Chondrocyte (in vitro differentiated cells): ENCODE measurements around the gene EN2. TPM values are rescaled to one million over a fixed set of nuclear protein-coding genes. Genes with fewer than 3 reads are reported as not detected.

Source experiments
- DNase-seq: peaks from one replicate; pipeline ENCODE4 v3.0.0; 2021; ENCODE audit warnings: mixed read lengths, low spot score
- H3K27ac Mint-ChIP-seq: one replicate; pipeline ENCODE4 v1.8.0; 2021; ENCODE audit warnings: mild to moderate bottlenecking, moderate library complexity, mixed read lengths; ENCODE audit not compliant: unreplicated experiment
- H3K27me3 Mint-ChIP-seq: 2 replicates; pipeline ENCODE4 v1.8.0; 2021; ENCODE audit warnings: low read depth, mixed read lengths
- H3K36me3 Mint-ChIP-seq: 2 replicates; pipeline ENCODE4 v1.8.0; 2021; ENCODE audit warnings: low read depth, mixed read lengths
- H3K4me1 Mint-ChIP-seq: 2 replicates; pipeline ENCODE4 v1.8.0; 2021; ENCODE audit warnings: low read depth, mild to moderate bottlenecking, mixed read lengths
- H3K4me3 Mint-ChIP-seq: one replicate; pipeline ENCODE4 v1.8.0; 2021; ENCODE audit warnings: mild to moderate bottlenecking, moderate library complexity, mixed read lengths; ENCODE audit not compliant: unreplicated experiment
- H3K9me3 Mint-ChIP-seq: 2 replicates; pipeline ENCODE4 v1.8.0; 2021; ENCODE audit warnings: low read depth, mixed read lengths
- total RNA-seq: library from RNA; stranded (reverse); gene quantifications from 3 replicates; pipeline ENCODE4 v1.2.1, GENCODE V29; 2021
- TF ChIP-seq, protein P1 (sequence below): fragments of 200-600 bp; sonication (generic); IDR thresholded peaks from 2 replicates; pipeline ENCODE4 v1.5.0; 2021; ENCODE audit warnings: antibody characterized with exemption, mild to moderate bottlenecking, moderate library complexity

Gene EN2
- total RNA-seq, 1 donor from 2014 or later: 0.15 TPM

DNA sequence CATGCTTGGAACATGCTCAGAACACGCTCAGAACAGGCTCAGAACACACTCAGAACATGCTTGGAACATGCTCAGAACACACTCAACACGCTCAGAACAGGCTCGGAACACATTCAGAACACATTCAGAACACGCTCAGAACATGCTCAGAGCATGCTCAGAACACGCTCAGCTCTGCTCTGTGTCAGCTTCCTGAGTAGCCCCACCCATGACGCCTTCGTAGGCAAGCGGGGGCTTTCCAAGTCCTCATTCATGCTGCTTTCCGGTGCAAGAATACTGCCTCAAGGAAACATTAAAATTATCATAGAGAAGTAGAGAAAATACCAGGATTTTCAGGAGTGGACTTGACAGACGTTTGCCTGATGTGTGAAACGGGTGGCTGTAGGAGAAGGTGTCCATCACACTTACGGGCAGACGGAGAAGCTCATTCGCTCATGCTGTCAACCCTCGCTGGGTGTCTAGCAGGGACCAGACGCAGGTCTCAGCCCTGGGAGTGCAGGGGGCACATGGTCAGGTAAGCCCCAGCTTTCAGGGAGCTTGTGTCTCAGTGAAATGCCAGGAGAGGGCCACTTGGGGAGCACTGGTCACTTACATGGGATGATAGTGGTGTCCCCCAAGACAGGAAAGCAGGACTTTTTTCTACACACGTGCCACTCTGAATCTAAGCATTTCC is 24.7 kb downstream of the EN2 start:
- no peak for DNase-seq
- Mint-ChIP-seq H3K4me3 (no peak overlapping the region), H3K9me3 (no peaks in the 10 kb centered on the region), H3K4me1 (no peaks in the 10 kb centered on the region), H3K36me3 (no peaks in the 10 kb centered on the region), H3K27ac (no peak overlapping the region), H3K27me3 (peaks cover 57% of the 10 kb centered on the region)
- TF ChIP-seq, protein P1, sequence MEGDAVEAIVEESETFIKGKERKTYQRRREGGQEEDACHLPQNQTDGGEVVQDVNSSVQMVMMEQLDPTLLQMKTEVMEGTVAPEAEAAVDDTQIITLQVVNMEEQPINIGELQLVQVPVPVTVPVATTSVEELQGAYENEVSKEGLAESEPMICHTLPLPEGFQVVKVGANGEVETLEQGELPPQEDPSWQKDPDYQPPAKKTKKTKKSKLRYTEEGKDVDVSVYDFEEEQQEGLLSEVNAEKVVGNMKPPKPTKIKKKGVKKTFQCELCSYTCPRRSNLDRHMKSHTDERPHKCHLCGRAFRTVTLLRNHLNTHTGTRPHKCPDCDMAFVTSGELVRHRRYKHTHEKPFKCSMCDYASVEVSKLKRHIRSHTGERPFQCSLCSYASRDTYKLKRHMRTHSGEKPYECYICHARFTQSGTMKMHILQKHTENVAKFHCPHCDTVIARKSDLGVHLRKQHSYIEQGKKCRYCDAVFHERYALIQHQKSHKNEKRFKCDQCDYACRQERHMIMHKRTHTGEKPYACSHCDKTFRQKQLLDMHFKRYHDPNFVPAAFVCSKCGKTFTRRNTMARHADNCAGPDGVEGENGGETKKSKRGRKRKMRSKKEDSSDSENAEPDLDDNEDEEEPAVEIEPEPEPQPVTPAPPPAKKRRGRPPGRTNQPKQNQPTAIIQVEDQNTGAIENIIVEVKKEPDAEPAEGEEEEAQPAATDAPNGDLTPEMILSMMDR: no peak

DNA sequence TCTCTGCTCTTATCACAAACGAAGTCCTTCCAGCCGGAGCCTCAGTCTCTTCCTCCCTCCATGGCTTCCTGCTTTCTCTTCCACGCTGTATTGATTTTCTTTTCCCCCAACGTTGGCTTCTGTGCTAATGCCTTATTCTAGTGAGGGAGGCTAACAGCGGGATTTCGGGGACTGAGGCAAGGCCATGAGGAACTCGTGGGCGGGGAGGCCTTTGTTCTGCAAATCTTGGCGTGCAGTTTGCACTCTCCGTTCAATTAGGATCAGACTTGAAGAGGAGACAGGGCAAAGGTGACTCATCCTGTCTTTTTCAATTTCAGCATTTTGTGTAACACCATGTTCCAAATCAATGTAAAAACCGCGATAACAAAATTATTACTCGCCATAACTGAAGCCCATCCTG is 25.3 kb downstream of the EN2 start:
- H3K27ac Mint-ChIP-seq: no peak overlapping the region
- no peaks in the 10 kb centered on the region for H3K36me3 Mint-ChIP-seq
- H3K4me1 Mint-ChIP-seq: no peaks in the 10 kb centered on the region
- no peak for DNase-seq
- H3K9me3 Mint-ChIP-seq: no peaks in the 10 kb centered on the region
- no peak overlapping the region for H3K4me3 Mint-ChIP-seq
- H3K27me3 Mint-ChIP-seq: peaks cover 57% of the 10 kb centered on the region
- TF ChIP-seq, protein P1: no peak

DNA sequence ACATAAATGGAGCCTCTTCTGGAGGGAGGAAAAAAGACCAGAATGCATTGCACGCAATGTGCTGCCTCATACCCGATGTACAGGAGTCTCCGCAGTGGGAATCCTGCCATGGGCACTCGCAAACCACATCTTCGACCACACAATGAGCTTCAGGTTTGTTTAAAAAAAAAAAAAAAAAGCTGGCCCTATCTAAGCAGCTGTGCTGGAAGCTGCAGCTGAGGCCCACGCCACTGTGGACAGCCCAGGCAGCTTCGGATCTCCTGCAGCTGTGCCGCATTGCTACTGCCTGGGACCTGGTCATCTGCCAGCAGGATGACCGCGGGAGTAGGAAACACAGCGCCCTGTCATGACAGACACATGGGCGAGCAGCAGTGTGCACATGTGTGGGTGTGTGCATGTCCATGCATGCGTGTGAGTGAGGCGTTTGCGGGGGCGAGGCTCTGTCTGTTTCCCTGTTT is 26.0 kb downstream of the EN2 start:
- no peaks in the 10 kb centered on the region for H3K4me1 Mint-ChIP-seq
- TF ChIP-seq, protein P1: no peak
- H3K27ac Mint-ChIP-seq: no peak overlapping the region
- no peaks in the 10 kb centered on the region for H3K9me3 Mint-ChIP-seq
- no peak for DNase-seq
- peaks cover 57% of the 10 kb centered on the region for H3K27me3 Mint-ChIP-seq
- no peaks in the 10 kb centered on the region for H3K36me3 Mint-ChIP-seq
- no peak overlapping the region for H3K4me3 Mint-ChIP-seq

DNA sequence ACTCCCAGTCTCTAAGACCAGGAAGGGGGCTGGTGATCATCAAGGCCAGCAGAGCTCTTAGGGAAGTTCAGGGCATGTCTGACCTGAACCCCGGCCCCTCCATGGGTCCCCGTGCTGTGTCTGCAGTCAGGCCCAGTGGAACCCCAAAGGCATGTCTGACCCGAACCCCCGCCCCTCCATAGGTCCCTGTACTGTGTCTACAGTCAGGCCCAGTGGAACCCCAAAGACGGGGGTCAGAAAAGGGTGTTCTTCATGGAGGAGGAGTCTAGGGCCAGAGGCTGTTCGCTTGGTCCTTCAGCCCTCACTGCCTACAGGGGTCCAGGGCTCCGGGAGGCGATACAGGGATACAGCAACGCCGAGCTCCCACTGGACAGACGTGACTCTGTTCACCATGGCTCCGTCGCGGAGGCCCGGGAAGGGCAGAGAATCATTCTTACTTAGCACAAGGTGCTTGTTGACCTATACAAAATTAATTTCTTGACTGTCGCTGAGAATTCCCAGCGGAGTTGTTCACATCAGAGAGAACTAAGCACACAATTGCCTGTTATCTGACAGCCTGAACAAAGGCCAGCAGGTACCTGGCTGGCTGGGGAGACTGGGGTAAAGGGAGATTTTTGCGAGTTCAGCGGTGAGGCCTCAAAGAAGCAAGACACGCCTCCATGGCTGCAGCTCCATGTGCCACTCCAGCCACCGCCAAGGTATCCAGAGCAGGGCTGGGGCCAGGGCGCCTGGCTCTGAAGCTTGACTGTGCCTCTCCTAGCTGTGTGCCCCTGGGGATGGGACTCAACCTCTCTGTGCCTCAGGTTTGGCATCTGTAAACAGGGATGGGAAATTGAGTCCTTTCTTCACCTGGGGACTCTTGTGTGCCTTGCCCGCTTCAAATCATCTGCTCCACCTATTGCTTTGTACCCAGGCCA is 26.8 kb downstream of the EN2 start:
- no peaks in the 10 kb centered on the region for H3K9me3 Mint-ChIP-seq
- peaks cover 56% of the 10 kb centered on the region for H3K27me3 Mint-ChIP-seq
- H3K27ac Mint-ChIP-seq: no peak overlapping the region
- TF ChIP-seq, protein P1: no peak
- no peak overlapping the region for H3K4me3 Mint-ChIP-seq
- no peak for DNase-seq
- H3K4me1 Mint-ChIP-seq: no peaks in the 10 kb centered on the region
- H3K36me3 Mint-ChIP-seq: no peaks in the 10 kb centered on the region

- H3K36me3 Mint-ChIP-seq: peaks cover 3% of the 10 kb centered on the region
- no peak overlapping the region for H3K27ac Mint-ChIP-seq
- no peak overlapping the region for H3K4me3 Mint-ChIP-seq
- H3K27me3 Mint-ChIP-seq: peaks cover 53% of the 10 kb centered on the region
- H3K9me3 Mint-ChIP-seq: no peaks in the 10 kb centered on the region
- TF ChIP-seq, protein P1: no peak
- H3K4me1 Mint-ChIP-seq: peaks cover 10% of the 10 kb centered on the region
- no peak for DNase-seq
Measured at GRCh38 chr7:155486783-155487508, 29.0 kb downstream of the EN2 start.
